ENCODE measurements around the gene C16orf74.

DNA sequence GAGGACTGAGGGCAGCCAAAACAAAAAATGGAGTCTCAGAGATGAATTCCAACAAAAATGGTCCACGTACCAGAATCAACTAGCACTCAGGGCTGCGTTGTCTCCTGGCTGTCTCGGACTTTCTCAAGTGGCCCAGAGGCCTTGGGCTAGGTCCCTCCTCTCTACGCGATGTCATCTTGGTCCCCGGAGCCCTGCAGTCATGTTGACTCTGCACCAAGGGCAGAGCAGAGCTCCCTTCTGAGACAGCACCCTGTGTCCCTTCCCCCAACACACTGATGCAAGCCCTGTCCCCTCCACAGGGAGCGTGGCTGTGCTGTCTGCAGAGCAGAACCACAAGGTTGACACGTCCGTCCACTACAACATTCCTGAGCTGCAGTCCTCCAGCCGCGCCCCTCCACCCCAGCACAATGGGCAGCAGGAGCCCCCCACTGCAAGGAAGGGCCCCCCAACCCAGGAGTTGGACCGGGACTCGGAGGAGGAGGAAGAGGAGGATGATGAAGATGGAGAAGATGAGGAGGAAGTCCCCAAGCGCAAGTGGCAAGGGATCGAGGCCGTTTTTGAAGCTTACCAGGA, 83.0 kb downstream of the C16orf74 start:
- no peak for TF ChIP-seq CTCF (IDR thresholded peaks at IDR 0.05; ENCODE audit: low read depth, low read length, poor library complexity, severe bottlenecking)
- TF ChIP-seq EZH2phosphoT487 (IDR thresholded peaks at IDR 0.05; ENCODE audit: borderline replicate concordance, low read length) = no peak
